A673 (cell line): ENCODE results near the gene HAPLN2.

ENCODE experiments used
- CTCF ChIP-seq: fragments of 300-800, 200-600 bp; sonication (generic); conservative IDR thresholded peaks from 2 replicates; pipeline ENCODE4 v1.5.1; 2017; ENCODE audit warnings: low read depth, mild to moderate bottlenecking, antibody characterized with exemption, low read length, moderate library complexity, mixed read lengths
- EZH2 ChIP-seq: fragments of 200-600 bp; sonication (generic); IDR thresholded peaks from 2 replicates; pipeline ENCODE4 v1.6.1; 2017; ENCODE audit warnings: borderline replicate concordance, low read depth, mild to moderate bottlenecking, mixed read lengths, antibody characterized with exemption, low read length; ENCODE audit not compliant: poor library complexity, severe bottlenecking

DNA sequence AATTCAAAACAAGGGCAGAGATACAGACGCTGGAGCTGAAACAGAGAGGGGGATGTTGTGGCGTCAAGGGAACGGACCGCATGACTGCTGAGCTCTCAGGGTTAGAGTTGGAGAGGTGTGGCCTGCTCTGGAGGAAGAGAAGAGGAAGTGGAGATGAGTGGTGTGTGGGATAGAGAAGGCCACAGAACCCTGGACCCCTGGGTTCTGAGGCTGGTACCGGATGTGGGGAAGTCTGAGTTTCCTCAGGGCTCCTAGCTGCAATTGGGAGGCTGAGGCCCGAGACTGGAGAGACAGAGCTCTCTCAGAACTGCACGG is 24.5 kb downstream of the HAPLN2 start:
- TF ChIP-seq EZH2 (no peak), CTCF (no peak)
